ENCODE data around the gene FAM89B. TPM values are rescaled to one million over a fixed set of nuclear protein-coding genes. Genes with fewer than 3 reads are reported as not detected.

Gene FAM89B
- total and polyA plus RNA-seq, 2 of the 8 experiments (the other 6 are each of a cell fraction or from before 2014, with no cell fraction given) = 15.8 to 32.4 TPM

GRCh38 chr11:65558930-65559509, 13.3 kb upstream of the FAM89B start:
- Histone ChIP-seq H4K91ac (replicated peaks; ENCODE audit: insufficient read length, low read length) (peak overlapping the region; percentile 69), H3K36me3 (ENCODE audit: control insufficient read depth in 2 of 4, insufficient read depth in 4 of 4, low read length in 3 of 4) (no peaks in the 10 kb centered on the region), H3K79me1 (ENCODE audit: low read depth, low read length) (no peaks in the 10 kb centered on the region), H2BK120ac (replicated peaks; ENCODE audit: low read depth, low read length) (peak overlapping the region; percentile 29), H3K9me3 (ENCODE audit: insufficient read depth in 2 of 2, low read depth in 1 of 2, low read length in 1 of 2) (no peaks in the 10 kb centered on the region), H3K79me2 (ENCODE audit: control insufficient read depth in 1 of 2, insufficient read depth in 2 of 2, low read length in 2 of 2) (no peaks in the 10 kb centered on the region), H3K23ac (ENCODE audit: insufficient read length) (no peak overlapping the region), H2BK20ac (ENCODE audit: low read length) (peak overlapping the region; percentile 61; the same call in 1 of the 2 replicates), H2BK12ac (ENCODE audit: low read depth, low read length) (peak overlapping the region; percentile 84; the same call in 1 of the 2 replicates), H3K23me2 (ENCODE audit: low read depth, low read length) (peaks cover 4% of the 10 kb centered on the region; the same call in 1 of the 2 replicates), H3K27me3 (replicated peaks in 1 of 4; ENCODE audit: control insufficient read depth in 3 of 4, extremely low read depth in 1 of 4, insufficient read depth in 3 of 4, low read length in 3 of 4) (peaks cover 0 to 30% (median 20%) of the 10 kb centered on the region in 4 experiments; a peak in 5 of 7 replicates), H4K5ac (ENCODE audit: insufficient read length, low read depth, low read length) (no peak overlapping the region), H2BK5ac (ENCODE audit: low read depth, low read length) (no peak overlapping the region; the same call in 1 of the 2 replicates), H3K18ac (ENCODE audit: extremely low read depth, low read length) (peak overlapping the region; percentile 83; the same call in 1 of the 2 replicates), H3K4ac (replicated peaks; ENCODE audit: insufficient read length, low read depth, low read length) (no peak overlapping the region), H2BK15ac (ENCODE audit: low read length) (peak overlapping the region; percentile 6; the same call in 1 of the 2 replicates), H2AFZ (ENCODE audit: low read length) (peak overlapping the region; percentile 36; the same call in 1 of the 2 replicates), H3K4me1 (replicated peaks in 1 of 4; ENCODE audit: control insufficient read depth in 3 of 4, insufficient read depth in 4 of 4, low read length in 3 of 4) (peaks cover 0 to 47% (median 36%) of the 10 kb centered on the region in 4 experiments; a peak in 6 of 7 replicates), H4K20me1 (replicated peaks in 1 of 2; ENCODE audit: control insufficient read depth in 1 of 2, insufficient read depth in 2 of 2, low read length in 2 of 2) (no peaks in the 10 kb centered on the region), H3K14ac (ENCODE audit: insufficient read length) (no peak overlapping the region), H3K9ac (replicated peaks in 1 of 4; ENCODE audit: extremely low read depth in 1 of 4, low read depth in 3 of 4, low read length in 3 of 4) (no peak overlapping the region), H3K27ac (ENCODE audit: low read depth, low read length) (no peak overlapping the region), H2AK5ac (ENCODE audit: low read depth, low read length) (peak overlapping the region; percentile 39; the same call in 1 of the 2 replicates), H3K4me3 (ENCODE audit: extremely low read depth in 1 of 4, insufficient read depth in 2 of 4, low read depth in 3 of 4, low read length in 4 of 4) (peak overlapping the region; percentile 32 to 77 (median 44); a peak in 7 of 8 replicates), H3K4me2 (ENCODE audit: insufficient read depth in 1 of 2, low read depth in 2 of 2, low read length in 2 of 2) (peak overlapping the region; percentile 62 to 84), H4K8ac (ENCODE audit: extremely low read depth, insufficient read depth, low read length) (peak overlapping the region; percentile 90), H3K56ac (replicated peaks; ENCODE audit: insufficient read length, low read depth, low read length) (no peak overlapping the region)
- CTCF ChIA-PET (ENCODE audit: partially characterized antibody) = interaction anchor here (0.7 to 16.3 kb wide), 9 partner anchors 13 to 480 kb away, joined by 3 to 284 read pairs (median 4); partner anchors contain the start of genes EHBP1L1, FAM89B, KCNK7 and ZNRD2
- FAIRE-seq = no peak
- POLR2A ChIA-PET (ENCODE audit: partially characterized antibody) = interaction anchor here (0.7 to 4.2 kb wide), 9 partner anchors 11 to 161 kb away, joined by 3 to 29 read pairs (median 4); partner anchors contain the start of genes FAM89B, MALAT1, RNASEH2C and SCYL1
- WGBS, 2 experiments (ENCODE audit: extremely low coverage in 1 of 2, insufficient coverage in 1 of 2, insufficient read length in 1 of 2, insufficient replicate concordance in 2 of 2, low coverage in 1 of 2, low lambda C conversion rate in 2 of 2, missing lambda C conversion rate in 1 of 2) = 51% methylated on average over 17 of the region's 19 CpGs; no CpG with 5 or more reads in 1 of the 2 experiments
- DNase-seq (ENCODE audit: low read depth in 1 of 2, low spot score in 2 of 2) = no peak
- TF ChIP-seq HDAC6 (IDR thresholded peaks at IDR 0.05; ENCODE audit: low read depth, low read length) (no peak), EGR1 (IDR thresholded peaks at IDR 0.05; ENCODE audit: borderline replicate concordance, low read depth, low read length) (no peak), YY1 (IDR thresholded peaks at IDR 0.05; ENCODE audit: low read depth, low read length) (no peak), SP1 (IDR thresholded peaks at IDR 0.05; ENCODE audit: low read depth, low read length) (no peak), CHD1 (IDR thresholded peaks at IDR 0.05; ENCODE audit: low read depth, low read length) (no peak), RBBP5 (IDR thresholded peaks at IDR 0.05; ENCODE audit: borderline replicate concordance, low read depth, low read length) (no peak), SAP30 (IDR thresholded peaks at IDR 0.05; ENCODE audit: insufficient read depth, insufficient replicate concordance, low read length) (no peak), MAFK (IDR thresholded peaks at IDR 0.05; ENCODE audit: low read depth, low read length) (no peak), GTF2F1 (IDR thresholded peaks at IDR 0.05; ENCODE audit: borderline replicate concordance, low read depth, low read length) (no peak), FOSL1 (IDR thresholded peaks at IDR 0.05; ENCODE audit: insufficient read depth, low read depth, low read length) (no peak), SIRT6 (IDR thresholded peaks at IDR 0.05; ENCODE audit: low read length) (no peak)

Data from H1 (cell line).